Spleen (tissue), 7 donors: ENCODE data around the gene SMYD2.

Experiments
- POLR2A ChIP-seq, 3 donors: fragments of 450-650 bp; IDR thresholded peaks; one replicate each; pipeline ENCODE4 v1.5.1; 2017; ENCODE audit warnings: antibody characterized with exemption in 3 of 3, mild to moderate bottlenecking in 1 of 3
- TF ChIP-seq, protein P1 (sequence below), 11 experiments: fragments of 200-600 bp in 7 of 11; fragments of 450-650 bp in 4 of 11; sonication (generic) in 4 of 11; IDR thresholded peaks in 8 of 11; conservative IDR thresholded peaks in 3 of 11; 1 replicate in 7 of 11; 2 replicates in 4 of 11; pipeline versions ENCODE4 v1.4.0 to v1.8.0; 2016 to 2021; ENCODE audit warnings: antibody characterized with exemption in 11 of 11, inconsistent platforms in 4 of 11, mild to moderate bottlenecking in 1 of 11
- donor health status: DM: no; HTN: no; CAD: no; lungs with moderate emphysema.
- donor health status: DM: no; HTN: no; CAD: no.
- donor health status: DM: no; HTN: no; CAD: no.

DNA sequence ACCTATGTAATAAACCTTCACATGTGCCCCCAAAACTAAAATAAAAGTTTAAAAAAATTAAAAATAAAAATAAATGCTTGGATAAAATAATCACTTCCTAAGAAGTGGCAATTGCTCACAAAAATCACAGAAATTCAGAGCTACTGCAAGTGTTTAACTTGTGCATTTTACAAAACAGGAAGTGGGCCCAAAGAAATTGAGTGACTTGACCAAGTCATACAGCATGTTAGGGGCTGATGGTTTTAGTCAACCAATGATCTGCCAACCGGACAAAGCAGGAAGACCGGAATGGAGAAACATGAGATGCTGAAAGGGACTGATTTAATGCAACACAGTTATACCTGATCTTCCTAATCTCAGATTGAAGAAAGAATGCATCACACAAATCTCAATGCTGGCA, 96.5 kb downstream of the SMYD2 start:
- TF ChIP-seq, protein P1, sequence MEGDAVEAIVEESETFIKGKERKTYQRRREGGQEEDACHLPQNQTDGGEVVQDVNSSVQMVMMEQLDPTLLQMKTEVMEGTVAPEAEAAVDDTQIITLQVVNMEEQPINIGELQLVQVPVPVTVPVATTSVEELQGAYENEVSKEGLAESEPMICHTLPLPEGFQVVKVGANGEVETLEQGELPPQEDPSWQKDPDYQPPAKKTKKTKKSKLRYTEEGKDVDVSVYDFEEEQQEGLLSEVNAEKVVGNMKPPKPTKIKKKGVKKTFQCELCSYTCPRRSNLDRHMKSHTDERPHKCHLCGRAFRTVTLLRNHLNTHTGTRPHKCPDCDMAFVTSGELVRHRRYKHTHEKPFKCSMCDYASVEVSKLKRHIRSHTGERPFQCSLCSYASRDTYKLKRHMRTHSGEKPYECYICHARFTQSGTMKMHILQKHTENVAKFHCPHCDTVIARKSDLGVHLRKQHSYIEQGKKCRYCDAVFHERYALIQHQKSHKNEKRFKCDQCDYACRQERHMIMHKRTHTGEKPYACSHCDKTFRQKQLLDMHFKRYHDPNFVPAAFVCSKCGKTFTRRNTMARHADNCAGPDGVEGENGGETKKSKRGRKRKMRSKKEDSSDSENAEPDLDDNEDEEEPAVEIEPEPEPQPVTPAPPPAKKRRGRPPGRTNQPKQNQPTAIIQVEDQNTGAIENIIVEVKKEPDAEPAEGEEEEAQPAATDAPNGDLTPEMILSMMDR (IDR thresholded peaks at IDR 0.05 in 8 of 11, conservative IDR thresholded peaks at IDR 0.05 in 3 of 11), result no peak
- TF ChIP-seq POLR2A (IDR thresholded peaks at IDR 0.05), result no peak
